A549 (cell line): Measurements from ENCODE around the gene CTNNBL1. TPM values are rescaled to one million over a fixed set of nuclear protein-coding genes. Genes with fewer than 3 reads are reported as not detected.

ENCODE experiments used
- ATAC-seq, 2 experiments: fragments of 200-7000 bp in 1 of 2; fragments of >200 bp in 1 of 2; cut with Nextera tagmentation in 1 of 2; cut with Tn5 transposase in 1 of 2; 3 replicates each; pipeline versions ENCODE4 v1.8.0 to v1.9.1; 2018 to 2020; ENCODE audit warnings: mild to moderate bottlenecking in 1 of 2, moderate library complexity in 1 of 2
- CTCF ChIA-PET: fragments of 300-600 bp; sonication (Branson Sonifier 250); formaldehyde crosslinking; extraction: SDS; loops from one replicate; lab custom pipeline; 2021; ENCODE audit warnings: antibody characterized with exemption, inconsistent platforms; lab: Yijun Ruan, JAX
- POLR2A ChIA-PET: fragments of 350-600 bp; formaldehyde crosslinking; extraction: SDS; loops from one replicate; lab custom pipeline; 2021; ENCODE audit warnings: antibody characterized with exemption, inconsistent platforms; lab: Yijun Ruan, JAX
- DNase-seq, 2 experiments: peaks; one replicate each; pipeline versions ENCODE4 v3.0.0 to v3.0.0-alpha.2; 2011 to 2016; ENCODE audit warnings: low read depth in 1 of 2, low spot score in 1 of 2
- FAIRE-seq: peaks from 2 replicates; lab custom pipeline; 2011; peaks lifted over from hg19 to GRCh38; lab: Jason Lieb, UNC
- H3K27ac ChIP-seq, 2 experiments: fragments of >200 bp; sonication (Bioruptor Twin); formaldehyde crosslinking; 3 replicates each; pipeline ENCODE4 v1.5.1; 2016 to 2017
- H3K4me1 ChIP-seq: fragments of >200 bp; sonication (Bioruptor Twin); formaldehyde crosslinking; 3 replicates; pipeline ENCODE4 v1.6.1; 2016
- H3K4me2 ChIP-seq: fragments of >200 bp; sonication (Bioruptor Twin); formaldehyde crosslinking; 3 replicates; pipeline ENCODE4 v1.6.1; 2016
- H3K4me3 ChIP-seq: fragments of >200 bp; sonication (Bioruptor Twin); formaldehyde crosslinking; 3 replicates; pipeline ENCODE4 v1.5.1; 2016
- H3K9me3 ChIP-seq: fragments of >200 bp; sonication (Bioruptor Twin); formaldehyde crosslinking; 3 replicates; pipeline ENCODE4 v1.6.1; 2016
- BHLHE40 ChIP-seq: IDR thresholded peaks from 2 replicates; pipeline ENCODE4 v1.6.1; 2012; ENCODE audit warnings: low read depth, low read length, inconsistent platforms
- CHD2 ChIP-seq: fragments of 150-350 bp; IDR thresholded peaks from 2 replicates; pipeline ENCODE4 v1.6.1; 2014; ENCODE audit warnings: low read length; ENCODE audit not compliant: partially characterized antibody
- CHD4 ChIP-seq: fragments of 200-600 bp; sonication (generic); IDR thresholded peaks from 2 replicates; pipeline ENCODE4 v1.6.1; 2016; ENCODE audit warnings: antibody characterized with exemption, mild to moderate bottlenecking, borderline replicate concordance
- EHMT2 ChIP-seq: fragments of 200-600 bp; sonication (generic); IDR thresholded peaks from 2 replicates; pipeline ENCODE4 v1.6.1; 2016; ENCODE audit warnings: antibody characterized with exemption, low read depth, mild to moderate bottlenecking, moderate library complexity
- ELK1 ChIP-seq: fragments of 150-350 bp; IDR thresholded peaks from 2 replicates; pipeline ENCODE4 v1.6.1; 2014; ENCODE audit warnings: low read depth, mild to moderate bottlenecking, low read length
- FOSB ChIP-seq: fragments of 250-450 bp; sonication (Bioruptor Pico); IDR thresholded peaks from 2 replicates; pipeline ENCODE4 v1.5.0; 2020; ENCODE audit warnings: mild to moderate bottlenecking, moderate library complexity
- FOSL2 ChIP-seq, 2 experiments: fragments of 450-650 bp in 1 of 2; fragments of >200 bp in 1 of 2; sonication (Bioruptor Twin) in 1 of 2; formaldehyde crosslinking; IDR thresholded peaks; 2 replicates each; pipeline versions ENCODE4 v1.5.0 to v1.6.1; 2016 to 2020; ENCODE audit warnings: mild to moderate bottlenecking in 1 of 2, moderate library complexity in 1 of 2
- GATA3 ChIP-seq: IDR thresholded peaks from 2 replicates; pipeline ENCODE4 v1.6.1; 2012; ENCODE audit warnings: borderline replicate concordance
- HDAC2 ChIP-seq: fragments of 200-600 bp; sonication (generic); IDR thresholded peaks from 2 replicates; pipeline ENCODE4 v1.6.1; 2016
- HES2 ChIP-seq: fragments of >200 bp; sonication (Bioruptor Twin); formaldehyde crosslinking; IDR thresholded peaks from 2 replicates; pipeline ENCODE4 v1.6.1; 2016
- HEYL ChIP-seq: fragments of 250-450 bp; sonication (Bioruptor Pico); IDR thresholded peaks from 2 replicates; pipeline ENCODE4 v1.8.0; 2021; ENCODE audit warnings: mild to moderate bottlenecking, moderate library complexity
- JUN ChIP-seq, 2 experiments: fragments of >200 bp; sonication (Bioruptor Twin); formaldehyde crosslinking; IDR thresholded peaks; 2 replicates in 1 of 2; 3 replicates in 1 of 2; pipeline ENCODE4 v1.6.1; 2016 to 2017
- JUNB ChIP-seq: fragments of >200 bp; sonication (Bioruptor Twin); formaldehyde crosslinking; IDR thresholded peaks from 2 replicates; pipeline ENCODE4 v1.6.1; 2016
- MAX ChIP-seq: IDR thresholded peaks from 2 replicates; pipeline ENCODE4 v1.6.1; 2012
- NFE2L2 ChIP-seq: fragments of 150-350 bp; conservative IDR thresholded peaks from 2 replicates; pipeline ENCODE4 v1.6.1; 2014; ENCODE audit warnings: low read length
- PHF8 ChIP-seq: fragments of 200-600 bp; sonication (generic); IDR thresholded peaks from 2 replicates; pipeline ENCODE4 v1.6.1; 2016; ENCODE audit warnings: low read depth, mild to moderate bottlenecking, antibody characterized with exemption, moderate library complexity, borderline replicate concordance
- RARB ChIP-seq: fragments of 250-450 bp; sonication (Bioruptor Pico); IDR thresholded peaks from 2 replicates; pipeline ENCODE4 v1.8.0; 2021; ENCODE audit warnings: mild to moderate bottlenecking, moderate library complexity
- RCOR1 ChIP-seq: fragments of 150-350 bp; IDR thresholded peaks from 2 replicates; pipeline ENCODE4 v1.6.1; 2014; ENCODE audit warnings: antibody characterized with exemption, low read length, low read depth
- SMC3 ChIP-seq: fragments of >200 bp; sonication (Bioruptor Twin); formaldehyde crosslinking; IDR thresholded peaks from 3 replicates; pipeline ENCODE4 v1.6.1; 2018; ENCODE audit warnings: inconsistent platforms
- SREBF2 ChIP-seq: fragments of 450-650 bp; IDR thresholded peaks from 2 replicates; pipeline ENCODE4 v1.6.1; 2014; ENCODE audit warnings: mild to moderate bottlenecking, moderate library complexity
- TFCP2L1 ChIP-seq: fragments of 250-450 bp; sonication (Bioruptor Pico); IDR thresholded peaks from 2 replicates; pipeline ENCODE4 v1.5.0; 2021; ENCODE audit warnings: mild to moderate bottlenecking
- ZFP36 ChIP-seq: fragments of 450-650 bp; IDR thresholded peaks from 2 replicates; pipeline ENCODE4 v1.6.1; 2014; ENCODE audit warnings: borderline replicate concordance; ENCODE audit not compliant: partially characterized antibody
- ZSCAN20 ChIP-seq: fragments of 250-450 bp; sonication (Bioruptor Pico); IDR thresholded peaks from 2 replicates; pipeline ENCODE4 v1.8.0; 2022; ENCODE audit warnings: mild to moderate bottlenecking, moderate library complexity
- WGBS: methylation state at CpG from one replicate; pipeline ENCODE4 v1.1.6; 2017; ENCODE audit errors: missing lambda C conversion rate; 5-methylcytosine and 5-hydroxymethylcytosine counted together
- polyA plus RNA-seq, 4 experiments: library from polyadenylated mRNA; depleted of rRNA in 3 of 4; stranded (reverse); fragments of >200 nt; fragmentation: RNase III in 1 of 4; extraction: RNeasy Plus Mini Kit Qiagen cat#74134 plus additional on column Dnase treatment in 1 of 4; gene quantifications; 2 replicates in 3 of 4; 3 replicates in 1 of 4; pipeline ENCODE4 v1.2.3, GENCODE V29; 2011 to 2017
- TF ChIP-seq, protein P1 (sequence below): fragments of 250-450 bp; sonication (Bioruptor Pico); IDR thresholded peaks from 2 replicates; pipeline ENCODE4 v1.5.0; 2021; ENCODE audit warnings: mild to moderate bottlenecking, moderate library complexity, borderline replicate concordance
- TF ChIP-seq, protein P2 (sequence below): IDR thresholded peaks from 2 replicates; pipeline ENCODE4 v1.6.1; 2012; ENCODE audit warnings: low read depth, borderline replicate concordance

CTNNBL1 gene
- polyA plus RNA-seq, 2 of the 4 experiments (the other 2 are of a cell fraction), result 41.0 to 59.9 TPM

DNA sequence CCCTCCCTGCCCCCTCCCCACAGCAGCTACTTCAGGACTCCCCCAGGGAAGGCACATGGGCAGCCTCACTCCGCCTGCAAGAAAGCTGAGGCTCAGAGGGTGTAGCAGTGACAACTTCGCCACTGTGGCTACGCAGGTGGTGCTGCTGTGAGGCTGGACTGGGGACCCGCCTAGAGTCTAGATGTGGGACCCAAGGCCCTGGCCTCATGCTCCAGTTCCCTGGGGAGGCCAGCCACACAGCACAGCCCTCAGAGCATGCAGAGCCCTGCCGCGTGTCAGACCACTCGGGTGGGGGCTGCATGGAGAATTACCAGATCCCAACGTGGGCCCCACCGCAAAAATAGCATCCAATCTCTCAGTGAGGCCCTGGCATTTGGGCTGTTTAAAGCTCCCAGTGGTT, 178.3 kb downstream of the CTNNBL1 start:
- POLR2A ChIA-PET, result no interaction called here
- ATAC-seq (no peak), DNase-seq (no peak), FAIRE-seq (no peak)
- no peaks in the 10 kb centered on the region for H3K9me3 ChIP-seq
- no peak overlapping the region for H3K4me2 ChIP-seq
- TF ChIP-seq RCOR1, result no peak
- no peak for TF ChIP-seq JUNB
- TF ChIP-seq FOSB (CRISPR knock-in tag), result no peak
- TF ChIP-seq JUN (IDR thresholded peaks at IDR 0.05), result no peak
- TF ChIP-seq CHD4, result no peak
- TF ChIP-seq PHF8, result no peak
- TF ChIP-seq, protein P1, sequence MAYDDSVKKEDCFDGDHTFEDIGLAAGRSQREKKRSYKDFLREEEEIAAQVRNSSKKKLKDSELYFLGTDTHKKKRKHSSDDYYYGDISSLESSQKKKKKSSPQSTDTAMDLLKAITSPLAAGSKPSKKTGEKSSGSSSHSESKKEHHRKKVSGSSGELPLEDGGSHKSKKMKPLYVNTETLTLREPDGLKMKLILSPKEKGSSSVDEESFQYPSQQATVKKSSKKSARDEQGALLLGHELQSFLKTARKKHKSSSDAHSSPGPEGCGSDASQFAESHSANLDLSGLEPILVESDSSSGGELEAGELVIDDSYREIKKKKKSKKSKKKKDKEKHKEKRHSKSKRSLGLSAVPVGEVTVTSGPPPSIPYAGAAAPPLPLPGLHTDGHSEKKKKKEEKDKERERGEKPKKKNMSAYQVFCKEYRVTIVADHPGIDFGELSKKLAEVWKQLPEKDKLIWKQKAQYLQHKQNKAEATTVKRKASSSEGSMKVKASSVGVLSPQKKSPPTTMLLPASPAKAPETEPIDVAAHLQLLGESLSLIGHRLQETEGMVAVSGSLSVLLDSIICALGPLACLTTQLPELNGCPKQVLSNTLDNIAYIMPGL (CRISPR knock-in tag), result no peak
- no peak for TF ChIP-seq HES2
- no peak for TF ChIP-seq HEYL (CRISPR knock-in tag)
- TF ChIP-seq, protein P2, sequence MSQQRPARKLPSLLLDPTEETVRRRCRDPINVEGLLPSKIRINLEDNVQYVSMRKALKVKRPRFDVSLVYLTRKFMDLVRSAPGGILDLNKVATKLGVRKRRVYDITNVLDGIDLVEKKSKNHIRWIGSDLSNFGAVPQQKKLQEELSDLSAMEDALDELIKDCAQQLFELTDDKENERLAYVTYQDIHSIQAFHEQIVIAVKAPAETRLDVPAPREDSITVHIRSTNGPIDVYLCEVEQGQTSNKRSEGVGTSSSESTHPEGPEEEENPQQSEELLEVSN, result no peak
- TF ChIP-seq SREBF2, result no peak
- no peak for TF ChIP-seq SMC3
- TF ChIP-seq TFCP2L1 (CRISPR knock-in tag), result no peak
- TF ChIP-seq ZFP36, result no peak
- CTCF ChIA-PET, result interaction anchor here (0.8 kb wide), 1 partner anchor 21 kb away, joined by 3 read pairs; no protein-coding TSS in a partner anchor
- no peak overlapping the region for H3K4me3 ChIP-seq
- 89% methylated on average over 8 of the region's 9 CpGs for WGBS
- H3K27ac ChIP-seq, result no peak overlapping the region
- H3K4me1 ChIP-seq, result no peaks in the 10 kb centered on the region

GRCh38 chr20:37873884-37874283, 180.1 kb downstream of the CTNNBL1 start:
- Histone ChIP-seq H3K4me3 (no peak overlapping the region), H3K4me1 (no peaks in the 10 kb centered on the region), H3K4me2 (no peak overlapping the region), H3K9me3 (no peaks in the 10 kb centered on the region), H3K27ac (no peak overlapping the region)
- ATAC-seq (no peak), DNase-seq (no peak), FAIRE-seq (no peak)
- WGBS, result 93% methylated on average over 10 of the region's 11 CpGs
- CTCF ChIA-PET, result interaction anchor here (1.1 to 1.6 kb wide), 3 partner anchors 13 to 309 kb away, joined by 3 to 6 read pairs (median 4); no protein-coding TSS in a partner anchor
- POLR2A ChIA-PET, result no interaction called here
- TF ChIP-seq ZFP36 (no peak), ZSCAN20 (CRISPR knock-in tag) (no peak), HDAC2 (no peak), CHD2 (no peak), FOSL2 (IDR thresholded peaks at IDR 0.05) (no peak), FOSL2 (CRISPR knock-in tag; IDR thresholded peaks at IDR 0.05) (no peak), RARB (CRISPR knock-in tag) (no peak)

DNA sequence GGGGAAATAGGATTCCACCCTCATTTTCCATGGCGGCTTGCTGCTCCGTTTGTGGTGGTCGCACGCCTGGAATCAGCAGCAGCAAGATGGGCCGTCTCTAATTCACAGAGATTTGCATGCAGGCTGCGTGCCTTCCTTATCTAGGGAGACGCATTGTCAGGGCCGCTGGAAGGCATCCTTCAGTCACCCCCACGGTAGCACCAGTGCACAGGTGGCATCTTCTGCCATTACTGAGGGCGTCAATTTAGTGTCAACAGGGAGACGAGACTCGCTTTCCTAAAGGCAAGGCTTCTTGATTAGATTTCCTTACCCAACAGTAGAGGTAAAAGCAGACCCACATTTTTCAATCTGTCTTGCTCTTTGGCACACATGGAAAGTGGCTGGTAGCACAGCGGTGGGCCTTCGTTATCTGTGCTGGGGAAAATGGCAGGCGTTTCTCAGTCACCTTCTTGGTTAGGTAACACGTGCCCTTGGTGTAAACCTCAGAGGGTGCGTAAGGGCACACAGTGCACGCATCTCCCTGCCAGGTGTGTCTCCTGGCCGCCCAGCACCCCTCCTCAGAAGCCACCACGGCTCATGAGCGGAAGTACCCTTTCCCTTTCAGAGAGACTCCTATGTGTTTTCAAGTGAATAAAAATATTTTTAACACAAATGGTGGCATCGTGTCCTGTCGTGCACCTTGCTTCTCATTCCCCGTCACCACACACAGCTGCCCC, 181.8 kb downstream of the CTNNBL1 start:
- no peak overlapping the region for H3K4me2 ChIP-seq
- TF ChIP-seq TFCP2L1 (CRISPR knock-in tag), result no peak
- TF ChIP-seq HEYL (CRISPR knock-in tag), result no peak
- no peak for TF ChIP-seq JUNB
- TF ChIP-seq FOSB (CRISPR knock-in tag), result no peak
- no peak for TF ChIP-seq EHMT2
- TF ChIP-seq GATA3, result no peak
- TF ChIP-seq NFE2L2, result no peak
- TF ChIP-seq MAX, result no peak
- no peak for TF ChIP-seq SMC3
- no peak for TF ChIP-seq BHLHE40
- no peak for TF ChIP-seq ELK1
- TF ChIP-seq, all 56 proteins: peak for 0
- Histone ChIP-seq H3K27ac (no peak overlapping the region), H3K4me3 (no peak overlapping the region), H3K9me3 (no peaks in the 10 kb centered on the region), H3K4me1 (no peaks in the 10 kb centered on the region)
- ATAC-seq (no peak), DNase-seq (no peak), FAIRE-seq (no peak)
- 96% methylated on average over 24 of the region's 24 CpGs for WGBS
- ChIA-PET POLR2A (no interaction called here), CTCF (interaction anchor here (1.4 to 1.6 kb wide), 2 partner anchors 11 to 311 kb away, joined by 4 to 6 read pairs; no protein-coding TSS in a partner anchor)
